IMR-90 (cell line): ENCODE data around the gene HSPB1. TPM values are rescaled to one million over a fixed set of nuclear protein-coding genes. Genes with fewer than 3 reads are reported as not detected.

ENCODE experiments used
- ATAC-seq: fragments of 200-7000 bp; cut with Tn5 transposase; 2 replicates; pipeline ENCODE4 v1.9.1; 2020; ENCODE audit warnings: low read depth, mild to moderate bottlenecking, moderate library complexity
- BruUV-seq: library from RNA; stranded (reverse); fragments of 400-500 nt; replicated peaks from 2 replicates; lab custom pipeline; 2021; lab: Mats Ljungman, UMichigan
- CTCF ChIA-PET: fragments of 300-600 bp; formaldehyde crosslinking; extraction: SDS; loops from one replicate; lab custom pipeline; 2021; ENCODE audit warnings: antibody characterized with exemption; lab: Yijun Ruan, JAX
- POLR2A ChIA-PET: fragments of 300-600 bp; sonication (Branson Sonifier 250); formaldehyde crosslinking; loops from one replicate; lab custom pipeline; 2022; ENCODE audit warnings: antibody characterized with exemption; ENCODE audit not compliant: unreplicated experiment; lab: Charles Lee
- DNase-seq: peaks from one replicate; pipeline ENCODE4 v3.0.0; 2013
- H2AFZ ChIP-seq: replicated peaks from 2 replicates; pipeline ENCODE3; 2013; ENCODE audit warnings: low read length, mild to moderate bottlenecking; ENCODE audit not compliant: poor library complexity
- H2AK5ac ChIP-seq: 2 replicates; pipeline ENCODE4 v1.6.1; 2013; ENCODE audit warnings: low read depth, low read length, inconsistent platforms
- H2AK9ac ChIP-seq: replicated peaks from 2 replicates; pipeline ENCODE3; 2013; ENCODE audit warnings: mild to moderate bottlenecking, low read depth, low read length, moderate library complexity; ENCODE audit not compliant: poor library complexity
- H2BK120ac ChIP-seq: 2 replicates; pipeline ENCODE4 v1.6.1; 2013; ENCODE audit warnings: low read depth, low read length, inconsistent platforms
- H2BK15ac ChIP-seq: 3 replicates; pipeline ENCODE4 v1.6.1; 2013; ENCODE audit warnings: low read depth, low read length, inconsistent platforms
- H2BK20ac ChIP-seq: 2 replicates; pipeline ENCODE4 v1.6.1; 2013; ENCODE audit warnings: low read depth, mild to moderate bottlenecking, inconsistent platforms, low read length, moderate library complexity
- H2BK5ac ChIP-seq: 2 replicates; pipeline ENCODE4 v1.6.1; 2013; ENCODE audit warnings: mild to moderate bottlenecking, low read depth, low read length, inconsistent platforms; ENCODE audit not compliant: poor library complexity, severe bottlenecking
- H3K14ac ChIP-seq: replicated peaks from 2 replicates; pipeline ENCODE4 v1.6.1; 2013; ENCODE audit warnings: low read depth, low read length, inconsistent platforms
- H3K18ac ChIP-seq: 2 replicates; pipeline ENCODE4 v1.6.1; 2013; ENCODE audit warnings: low read depth, low read length, control low read depth
- H3K23ac ChIP-seq: 2 replicates; pipeline ENCODE4 v1.6.1; 2013; ENCODE audit warnings: low read depth, low read length, inconsistent platforms
- H3K27ac ChIP-seq: 2 replicates; pipeline ENCODE4 v1.5.1; 2013; ENCODE audit warnings: mild to moderate bottlenecking, control low read depth, low read length; ENCODE audit not compliant: insufficient read depth
- H3K27me3 ChIP-seq: 2 replicates; pipeline ENCODE4 v1.6.1; 2013; ENCODE audit warnings: low read length; ENCODE audit not compliant: control insufficient read depth, insufficient read depth
- H3K36me3 ChIP-seq: 2 replicates; pipeline ENCODE4 v1.6.1; 2013; ENCODE audit warnings: low read length, mixed read lengths; ENCODE audit not compliant: control insufficient read depth, insufficient read depth
- H3K4ac ChIP-seq: 2 replicates; pipeline ENCODE4 v1.6.1; 2013; ENCODE audit warnings: low read depth, low read length, inconsistent platforms
- H3K4me1 ChIP-seq: 2 replicates; pipeline ENCODE4 v1.6.1; 2013; ENCODE audit warnings: low read length, mixed read lengths; ENCODE audit not compliant: control insufficient read depth, insufficient read depth
- H3K4me2 ChIP-seq: 2 replicates; pipeline ENCODE4 v1.6.1; 2013; ENCODE audit warnings: low read depth, mild to moderate bottlenecking, control low read depth, low read length, moderate library complexity
- H3K4me3 ChIP-seq: 2 replicates; pipeline ENCODE4 v1.5.1; 2013; ENCODE audit warnings: low read depth, mild to moderate bottlenecking, control low read depth, low read length, moderate library complexity; ENCODE audit not compliant: insufficient read depth
- H3K56ac ChIP-seq: 2 replicates; pipeline ENCODE4 v1.6.1; 2013; ENCODE audit warnings: low read length, inconsistent platforms; ENCODE audit not compliant: insufficient read depth; ENCODE audit errors: extremely low read depth
- H3K79me1 ChIP-seq, 2 experiments: 2 replicates each; pipeline ENCODE4 v1.6.1; 2013; ENCODE audit warnings: low read length in 2 of 2, inconsistent platforms in 1 of 2, low read depth in 1 of 2
- H3K9ac ChIP-seq: 2 replicates; pipeline ENCODE4 v1.6.1; 2013; ENCODE audit warnings: low read depth, low read length, control low read depth
- H3K9me1 ChIP-seq: 2 replicates; pipeline ENCODE4 v1.6.1; 2013; ENCODE audit warnings: low read length, inconsistent platforms; ENCODE audit not compliant: insufficient read depth
- H3K9me3 ChIP-seq: 2 replicates; pipeline ENCODE4 v1.6.1; 2013; ENCODE audit warnings: low read length; ENCODE audit not compliant: control insufficient read depth, insufficient read depth
- H4K20me1 ChIP-seq: 2 replicates; pipeline ENCODE4 v1.6.1; 2013; ENCODE audit warnings: low read length, inconsistent platforms; ENCODE audit not compliant: insufficient read depth
- H4K5ac ChIP-seq: 2 replicates; pipeline ENCODE4 v1.6.1; 2013; ENCODE audit warnings: mild to moderate bottlenecking, low read depth, low read length, control low read depth
- H4K8ac ChIP-seq, 2 experiments: 2 replicates each; pipeline ENCODE4 v1.6.1; 2013; ENCODE audit warnings: low read depth in 2 of 2, low read length in 2 of 2, control low read depth in 1 of 2, inconsistent platforms in 1 of 2
- H4K91ac ChIP-seq: 2 replicates; pipeline ENCODE4 v1.6.1; 2013; ENCODE audit warnings: low read depth, low read length, inconsistent platforms; ENCODE audit not compliant: insufficient read depth
- BHLHE40 ChIP-seq: fragments of 150-350 bp; IDR thresholded peaks from 2 replicates; pipeline ENCODE4 v1.6.1; 2016; ENCODE audit warnings: mild to moderate bottlenecking, low read depth, low read length
- CEBPB ChIP-seq: IDR thresholded peaks from 2 replicates; pipeline ENCODE4 v1.6.1; 2012; ENCODE audit warnings: low read depth, low read length, improper control_type of control experiment
- MAFK ChIP-seq: IDR thresholded peaks from 2 replicates; pipeline ENCODE4 v1.6.1; 2012; ENCODE audit warnings: low read depth, low read length, improper control_type of control experiment
- MAZ ChIP-seq: IDR thresholded peaks from 2 replicates; pipeline ENCODE4 v1.6.1; 2012; ENCODE audit warnings: low read depth, mild to moderate bottlenecking, low read length, improper control_type of control experiment, moderate library complexity, borderline replicate concordance
- MXI1 ChIP-seq: IDR thresholded peaks from 2 replicates; pipeline ENCODE4 v1.6.1; 2012; ENCODE audit warnings: low read depth, mild to moderate bottlenecking, low read length, moderate library complexity, borderline replicate concordance
- RAD21 ChIP-seq: IDR thresholded peaks from 2 replicates; pipeline ENCODE4 v1.6.1; 2012; ENCODE audit warnings: low read length, improper control_type of control experiment
- RCOR1 ChIP-seq: IDR thresholded peaks from 2 replicates; pipeline ENCODE4 v1.6.1; 2012; ENCODE audit warnings: mild to moderate bottlenecking, low read length, improper control_type of control experiment; ENCODE audit not compliant: insufficient replicate concordance
- RFX5 ChIP-seq: IDR thresholded peaks from 2 replicates; pipeline ENCODE4 v1.8.0; 2012; ENCODE audit warnings: low read depth, mild to moderate bottlenecking, low read length, moderate library complexity
- SMC3 ChIP-seq: fragments of 150-350 bp; IDR thresholded peaks from 2 replicates; pipeline ENCODE4 v1.6.1; 2016; ENCODE audit warnings: low read depth, mild to moderate bottlenecking, antibody characterized with exemption, low read length, moderate library complexity
- WGBS, 2 experiments: methylation state at CpG; one replicate each; pipeline versions ENCODE4 v1.1.5 to v1.1.7; 2013; ENCODE audit warnings: missing lambda C conversion rate in 2 of 2; ENCODE audit not compliant: insufficient read length in 1 of 2; ENCODE audit errors: extremely low coverage in 2 of 2; 5-methylcytosine and 5-hydroxymethylcytosine counted together
- dilution Hi-C: fragments of 300-500 bp; cut with HindIII; formaldehyde crosslinking; loops from one replicate; pipeline ENCODE4 v1.14.3; 2018; ENCODE audit warnings: low sequenced_read_pairs; ENCODE audit not compliant: unreplicated experiment
- in situ Hi-C: fragments of 300-500 bp; cut with MboI; formaldehyde crosslinking; loops from 3 replicates; pipeline ENCODE4 v1.14.3; 2019; ENCODE audit warnings: low sequenced_read_pairs, inconsistent platforms, mixed read lengths
- intact Hi-C: fragments of 100-400 bp; cut with micrococcal nuclease; formaldehyde crosslinking; loops from 2 replicates; pipeline ENCODE4 v1.10.0; 2022
- polyA plus RNA-seq, 3 experiments: library from polyadenylated mRNA; depleted of rRNA; stranded (reverse); fragments of >200 nt; gene quantifications; 2 replicates each; pipeline ENCODE4 v1.2.3, GENCODE V29; 2012; ENCODE audit warnings: low replicate concordance in 1 of 3
- total RNA-seq: library from RNA; depleted of rRNA; stranded (reverse); fragments of >200 nt; gene quantifications from 2 replicates; pipeline ENCODE4 v1.2.3, GENCODE V29; 2012
- TF ChIP-seq, protein P1 (sequence below): fragments of 150-350 bp; IDR thresholded peaks from 2 replicates; pipeline ENCODE4 v1.6.1; 2017; ENCODE audit warnings: mild to moderate bottlenecking, antibody characterized with exemption, low read length, low read depth
- TF ChIP-seq, protein P2 (sequence below): fragments of 150-350 bp; IDR thresholded peaks from 2 replicates; pipeline ENCODE4 v1.6.1; 2016; ENCODE audit warnings: low read depth, mild to moderate bottlenecking, low read length, moderate library complexity, borderline replicate concordance
- TF ChIP-seq, protein P3 (sequence below): conservative IDR thresholded peaks from 2 replicates; pipeline ENCODE4 v1.5.1; 2012; ENCODE audit warnings: mild to moderate bottlenecking, low read depth, low read length, improper control_type of control experiment

The HSPB1 gene
- total and polyA plus RNA-seq, 2 of the 4 experiments (the other 2 are of a cell fraction) = 33.2 to 1,363 TPM

DNA sequence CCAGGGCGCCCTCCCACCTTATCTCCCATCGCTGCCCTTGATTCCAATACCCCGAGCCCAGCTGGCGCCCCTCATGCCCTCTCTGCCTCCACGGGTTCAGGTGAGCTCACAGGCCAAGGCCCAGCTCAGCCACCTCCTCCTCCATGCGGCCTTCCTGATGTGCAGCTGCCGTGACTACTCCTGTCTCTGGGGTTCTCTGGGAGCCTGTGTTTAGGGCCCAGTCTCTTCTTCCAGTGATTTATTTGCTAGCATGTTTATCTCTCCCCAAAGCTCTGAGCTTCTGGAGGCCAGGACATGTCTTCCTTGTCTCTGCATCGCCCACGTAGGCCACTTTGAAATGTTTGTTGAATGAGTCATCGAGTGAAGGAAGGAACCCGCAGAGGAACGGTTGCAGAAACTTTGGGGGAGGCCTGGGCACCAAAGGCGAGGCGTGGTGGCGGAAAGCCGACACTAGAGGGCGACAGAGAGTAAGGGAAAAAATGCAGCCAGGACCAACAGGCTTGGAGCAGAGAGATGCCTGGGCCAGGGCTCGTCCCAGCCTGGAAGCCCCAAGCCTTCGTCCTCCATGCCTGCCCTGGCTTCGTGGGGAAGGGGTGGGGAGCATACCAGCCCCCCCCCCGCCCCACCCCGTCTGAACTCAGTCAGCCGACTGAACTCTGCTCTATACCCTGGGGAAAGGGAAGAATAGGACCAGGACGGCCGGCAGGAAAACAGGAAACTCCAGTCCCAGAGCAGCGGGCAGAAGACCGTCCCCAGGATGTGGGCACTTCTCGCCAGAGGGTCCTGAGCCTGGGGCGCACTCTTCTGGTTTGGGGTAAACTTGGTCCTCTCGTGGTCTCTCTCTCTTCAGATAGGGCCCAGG, 10.9 kb upstream of the HSPB1 start:
- peak overlapping the region; percentile 92 for H3K27ac ChIP-seq
- H2BK15ac ChIP-seq = peak overlapping the region; percentile 90; the same call in 2 of the 3 replicates
- peaks cover 0 to 22% of the 10 kb centered on the region in 2 experiments; a peak in 2 of 4 replicates for H3K79me1 ChIP-seq
- peak overlapping the region; percentile 94 for H3K23ac ChIP-seq
- H3K56ac ChIP-seq = peak overlapping the region; percentile 88
- no TSS peak for BruUV-seq
- in situ Hi-C loops (no loop called here), intact Hi-C loops (loop anchor here (1.0 kb wide), 3 partner anchors 12 to 113 kb away; no protein-coding TSS in a partner anchor), dilution Hi-C loops (no loop called here)
- peak overlapping the region; percentile 91 for H2AFZ ChIP-seq
- H2AK5ac ChIP-seq = peak overlapping the region; percentile 96
- H3K4ac ChIP-seq = peak overlapping the region; percentile 98
- H3K27me3 ChIP-seq = no peaks in the 10 kb centered on the region
- H4K5ac ChIP-seq = peak overlapping the region; percentile 74
- WGBS, 2 experiments = 21% methylated on average over 16 of the region's 30 CpGs; no CpG with 5 or more reads in 1 of the 2 experiments
- peaks cover 17% of the 10 kb centered on the region for H3K9me1 ChIP-seq
- H2BK120ac ChIP-seq = peak overlapping the region; percentile 97
- ATAC-seq = peak; percentile 82
- H3K9ac ChIP-seq = peak overlapping the region; percentile 64
- H4K20me1 ChIP-seq = no peaks in the 10 kb centered on the region
- H3K14ac ChIP-seq = peak overlapping the region; percentile 92
- H2BK5ac ChIP-seq = peak overlapping the region; percentile 94
- peak overlapping the region; percentile 62 for H3K18ac ChIP-seq
- no peaks in the 10 kb centered on the region for H3K9me3 ChIP-seq
- H3K4me3 ChIP-seq = no peak overlapping the region
- H3K4me2 ChIP-seq = peak overlapping the region; percentile 28; the same call in 1 of the 2 replicates
- DNase-seq = peak; percentile 99
- peaks cover 22% of the 10 kb centered on the region for H3K4me1 ChIP-seq
- no peaks in the 10 kb centered on the region for H3K36me3 ChIP-seq
- POLR2A ChIA-PET = interaction anchor here (0.8 to 1.3 kb wide), 2 partner anchors 13 to 67 kb away, joined by 3 to 5 read pairs; partner anchors contain the start of gene YWHAG
- CTCF ChIA-PET = interaction anchor here (0.6 to 1.4 kb wide), 15 partner anchors 10 to 570 kb away, joined by 3 to 9 read pairs (median 4); no protein-coding TSS in a partner anchor
- peak overlapping the region; percentile 98 for H2AK9ac ChIP-seq
- peak overlapping the region; percentile 98 for H2BK20ac ChIP-seq
- peak overlapping the region; percentile 96 for H4K91ac ChIP-seq
- H4K8ac ChIP-seq = peak overlapping the region; percentile 76 to 89
- TF ChIP-seq MAFK = no peak
- TF ChIP-seq, protein P1, sequence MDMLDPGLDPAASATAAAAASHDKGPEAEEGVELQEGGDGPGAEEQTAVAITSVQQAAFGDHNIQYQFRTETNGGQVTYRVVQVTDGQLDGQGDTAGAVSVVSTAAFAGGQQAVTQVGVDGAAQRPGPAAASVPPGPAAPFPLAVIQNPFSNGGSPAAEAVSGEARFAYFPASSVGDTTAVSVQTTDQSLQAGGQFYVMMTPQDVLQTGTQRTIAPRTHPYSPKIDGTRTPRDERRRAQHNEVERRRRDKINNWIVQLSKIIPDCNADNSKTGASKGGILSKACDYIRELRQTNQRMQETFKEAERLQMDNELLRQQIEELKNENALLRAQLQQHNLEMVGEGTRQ = no peak
- peak; percentile 61 for TF ChIP-seq BHLHE40
- TF ChIP-seq RFX5 = no peak
- TF ChIP-seq RCOR1 = peak; percentile 20
- TF ChIP-seq RAD21 = peak; percentile 94
- TF ChIP-seq, protein P2, sequence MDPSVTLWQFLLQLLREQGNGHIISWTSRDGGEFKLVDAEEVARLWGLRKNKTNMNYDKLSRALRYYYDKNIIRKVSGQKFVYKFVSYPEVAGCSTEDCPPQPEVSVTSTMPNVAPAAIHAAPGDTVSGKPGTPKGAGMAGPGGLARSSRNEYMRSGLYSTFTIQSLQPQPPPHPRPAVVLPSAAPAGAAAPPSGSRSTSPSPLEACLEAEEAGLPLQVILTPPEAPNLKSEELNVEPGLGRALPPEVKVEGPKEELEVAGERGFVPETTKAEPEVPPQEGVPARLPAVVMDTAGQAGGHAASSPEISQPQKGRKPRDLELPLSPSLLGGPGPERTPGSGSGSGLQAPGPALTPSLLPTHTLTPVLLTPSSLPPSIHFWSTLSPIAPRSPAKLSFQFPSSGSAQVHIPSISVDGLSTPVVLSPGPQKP = no peak
- TF ChIP-seq CEBPB = peak; percentile 80
- TF ChIP-seq MAZ = peak; percentile 59; the same call in 1 of the 2 replicates
- TF ChIP-seq, protein P3, sequence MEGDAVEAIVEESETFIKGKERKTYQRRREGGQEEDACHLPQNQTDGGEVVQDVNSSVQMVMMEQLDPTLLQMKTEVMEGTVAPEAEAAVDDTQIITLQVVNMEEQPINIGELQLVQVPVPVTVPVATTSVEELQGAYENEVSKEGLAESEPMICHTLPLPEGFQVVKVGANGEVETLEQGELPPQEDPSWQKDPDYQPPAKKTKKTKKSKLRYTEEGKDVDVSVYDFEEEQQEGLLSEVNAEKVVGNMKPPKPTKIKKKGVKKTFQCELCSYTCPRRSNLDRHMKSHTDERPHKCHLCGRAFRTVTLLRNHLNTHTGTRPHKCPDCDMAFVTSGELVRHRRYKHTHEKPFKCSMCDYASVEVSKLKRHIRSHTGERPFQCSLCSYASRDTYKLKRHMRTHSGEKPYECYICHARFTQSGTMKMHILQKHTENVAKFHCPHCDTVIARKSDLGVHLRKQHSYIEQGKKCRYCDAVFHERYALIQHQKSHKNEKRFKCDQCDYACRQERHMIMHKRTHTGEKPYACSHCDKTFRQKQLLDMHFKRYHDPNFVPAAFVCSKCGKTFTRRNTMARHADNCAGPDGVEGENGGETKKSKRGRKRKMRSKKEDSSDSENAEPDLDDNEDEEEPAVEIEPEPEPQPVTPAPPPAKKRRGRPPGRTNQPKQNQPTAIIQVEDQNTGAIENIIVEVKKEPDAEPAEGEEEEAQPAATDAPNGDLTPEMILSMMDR = peak; percentile 99
- no peak for TF ChIP-seq MXI1
- TF ChIP-seq SMC3 = peak; percentile 95
